Measurements from ENCODE around the gene ACTA2.
"Not testable (repeated sequence)": the region's sequence is repeated elsewhere in the genome, so short reads cannot be mapped to it uniquely, and the experiment has no call there.

Gene ACTA2

GRCh38 chr10:88932539-88933256 lies 19.9 kb downstream of the ACTA2 start:
- TF ChIP-seq, protein P1, sequence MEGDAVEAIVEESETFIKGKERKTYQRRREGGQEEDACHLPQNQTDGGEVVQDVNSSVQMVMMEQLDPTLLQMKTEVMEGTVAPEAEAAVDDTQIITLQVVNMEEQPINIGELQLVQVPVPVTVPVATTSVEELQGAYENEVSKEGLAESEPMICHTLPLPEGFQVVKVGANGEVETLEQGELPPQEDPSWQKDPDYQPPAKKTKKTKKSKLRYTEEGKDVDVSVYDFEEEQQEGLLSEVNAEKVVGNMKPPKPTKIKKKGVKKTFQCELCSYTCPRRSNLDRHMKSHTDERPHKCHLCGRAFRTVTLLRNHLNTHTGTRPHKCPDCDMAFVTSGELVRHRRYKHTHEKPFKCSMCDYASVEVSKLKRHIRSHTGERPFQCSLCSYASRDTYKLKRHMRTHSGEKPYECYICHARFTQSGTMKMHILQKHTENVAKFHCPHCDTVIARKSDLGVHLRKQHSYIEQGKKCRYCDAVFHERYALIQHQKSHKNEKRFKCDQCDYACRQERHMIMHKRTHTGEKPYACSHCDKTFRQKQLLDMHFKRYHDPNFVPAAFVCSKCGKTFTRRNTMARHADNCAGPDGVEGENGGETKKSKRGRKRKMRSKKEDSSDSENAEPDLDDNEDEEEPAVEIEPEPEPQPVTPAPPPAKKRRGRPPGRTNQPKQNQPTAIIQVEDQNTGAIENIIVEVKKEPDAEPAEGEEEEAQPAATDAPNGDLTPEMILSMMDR (IDR thresholded peaks at IDR 0.05; ENCODE audit: low read depth, low read length) = peak; percentile 96
- DNase-seq (ENCODE audit: extremely low read depth, low read depth) = peak; percentile 88

DNA sequence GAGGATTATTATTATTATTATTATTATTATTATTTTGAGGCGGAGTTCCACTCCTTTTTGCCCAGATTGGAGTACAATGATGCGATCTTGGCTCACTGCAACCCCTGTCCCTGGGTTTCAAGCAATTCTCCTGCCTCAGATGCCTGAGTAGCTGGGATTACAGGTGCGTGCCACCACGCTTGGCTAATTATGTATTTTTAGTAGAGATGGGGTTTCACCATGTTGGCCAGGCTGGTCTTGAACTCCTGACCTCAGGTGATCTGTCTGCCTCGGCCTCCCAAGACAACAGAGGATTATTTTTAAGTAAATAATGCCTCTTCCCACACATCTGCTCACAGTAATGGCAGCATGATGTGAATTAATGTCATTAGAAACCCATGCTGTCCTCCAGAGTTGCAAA lies 20.5 kb downstream of the ACTA2 start:
- DNase-seq (ENCODE audit: extremely low read depth, low read depth) = not testable (repeated sequence)

DNA sequence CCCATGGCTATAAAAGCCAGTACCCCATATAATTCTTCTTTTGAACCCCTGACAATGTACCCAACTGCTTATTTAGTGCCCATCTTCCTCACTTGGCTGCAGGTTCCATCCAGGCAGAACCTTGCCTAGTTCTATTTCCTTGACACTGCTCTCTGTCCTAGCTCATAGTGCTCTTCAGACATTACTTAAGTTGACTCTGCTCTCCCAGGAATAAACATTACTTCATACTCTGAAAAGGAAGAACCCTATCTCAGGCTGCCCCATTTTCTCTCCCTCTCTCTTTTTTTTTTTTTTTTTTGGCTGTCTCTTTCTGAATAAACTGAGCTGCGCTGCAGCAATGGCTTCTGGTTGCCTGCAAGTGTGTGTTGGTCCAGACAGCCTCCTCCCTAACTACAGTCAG lies 21.0 kb downstream of the ACTA2 start:
- TF ChIP-seq, protein P1 (IDR thresholded peaks at IDR 0.05; ENCODE audit: low read depth, low read length) = no peak

GRCh38 chr10:88928254-88928653 lies 24.3 kb downstream of the ACTA2 start:
- TF ChIP-seq, protein P1 (IDR thresholded peaks at IDR 0.05; ENCODE audit: low read depth, low read length) = no peak
- DNase-seq (ENCODE audit: extremely low read depth, low read depth) = no peak

More for the DNA sequence above, 21.0 kb downstream of the ACTA2 start:
- DNase-seq (ENCODE audit: extremely low read depth, low read depth) = no peak

DNA sequence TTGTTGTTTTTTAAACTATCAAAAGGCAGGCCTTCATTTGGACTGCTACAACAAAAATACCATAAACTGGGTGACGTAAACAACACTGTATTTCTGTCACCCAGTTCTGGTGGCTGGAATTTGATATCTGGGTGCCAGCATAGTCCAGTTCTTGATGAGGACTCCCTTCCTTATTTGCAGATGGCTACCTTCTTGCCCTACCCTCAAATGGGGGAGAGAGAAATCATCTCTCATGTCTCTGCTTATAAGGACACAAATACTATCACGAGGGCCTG lies 25.2 kb downstream of the ACTA2 start:
- DNase-seq (ENCODE audit: extremely low read depth, low read depth) = no peak
- TF ChIP-seq, protein P1 (IDR thresholded peaks at IDR 0.05; ENCODE audit: low read depth, low read length) = no peak

- DNase-seq (ENCODE audit: extremely low read depth, low read depth) = peak; percentile 90
- TF ChIP-seq, protein P1 (IDR thresholded peaks at IDR 0.05; ENCODE audit: low read depth, low read length) = no peak
Measured at GRCh38 chr10:88926566-88927415, 25.8 kb downstream of the ACTA2 start.

DNA sequence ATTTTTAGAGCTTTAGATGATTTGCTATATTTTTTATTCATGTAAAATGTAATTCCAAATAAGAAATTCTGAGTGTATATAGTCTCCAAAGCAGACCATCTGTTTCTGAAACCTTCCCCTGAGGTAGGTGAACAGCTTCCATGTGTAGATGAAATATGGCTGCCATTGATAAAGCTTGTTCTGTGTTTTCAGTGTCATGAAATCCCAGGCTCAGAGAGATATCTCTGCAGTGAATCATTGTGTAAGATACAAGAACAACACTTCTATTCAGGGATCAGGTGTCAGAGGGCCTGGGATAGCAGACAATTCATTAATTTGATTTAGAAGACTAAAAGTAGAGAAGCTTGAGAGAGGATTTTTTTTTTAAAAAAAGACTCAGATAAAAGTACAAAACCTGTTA lies 29.1 kb downstream of the ACTA2 start:
- DNase-seq (ENCODE audit: extremely low read depth, low read depth) = no peak
- TF ChIP-seq, protein P1 (IDR thresholded peaks at IDR 0.05; ENCODE audit: low read depth, low read length) = no peak
